SK-N-SH (cell line): Measurements from ENCODE around the gene ARHGAP42. TPM values are rescaled to one million over a fixed set of nuclear protein-coding genes. Genes with fewer than 3 reads are reported as not detected.

ENCODE experiments used
- CTCF ChIA-PET: fragments of 300-600, 350-600 bp; formaldehyde crosslinking; extraction: SDS; loops from one replicate; lab custom pipeline; 2021; lab: Yijun Ruan, JAX
- POLR2A ChIA-PET: fragments of 350-600 bp; sonication (Branson Sonifier 250); formaldehyde crosslinking; extraction: SDS; loops from one replicate; lab custom pipeline; 2020; ENCODE audit warnings: antibody characterized with exemption, inconsistent platforms; lab: Yijun Ruan, JAX
- DNase-seq: peaks from one replicate; pipeline ENCODE4 v3.0.0; 2012
- H2AFZ ChIP-seq: fragments of 200-600 bp; sonication (generic); 2 replicates; pipeline ENCODE4 v1.8.1; 2016; ENCODE audit warnings: antibody characterized with exemption, mild to moderate bottlenecking, low read depth
- H3F3A ChIP-seq: fragments of 200-600 bp; sonication (generic); replicated peaks from 2 replicates; pipeline ENCODE3; 2016; ENCODE audit warnings: antibody characterized with exemption, mild to moderate bottlenecking; ENCODE audit not compliant: insufficient read depth
- H3K27ac ChIP-seq, 2 experiments: fragments of 200-500 bp in 1 of 2; fragments of 200-600 bp in 1 of 2; sonication (Bioruptor generic) in 1 of 2; sonication (generic), shearing (Covaris generic) in 1 of 2; 2 replicates each; pipeline versions ENCODE4 v1.5.1 to v1.6.1; 2014 to 2016; ENCODE audit warnings: low read depth in 2 of 2, inconsistent platforms in 1 of 2, low read length in 1 of 2, mild to moderate bottlenecking in 1 of 2, mixed read lengths in 1 of 2
- H3K27me3 ChIP-seq: fragments of 200-600 bp; sonication (generic), shearing (Covaris generic); 2 replicates; pipeline ENCODE4 v1.6.1; 2016; ENCODE audit warnings: mixed run types; ENCODE audit not compliant: insufficient read depth
- H3K36me3 ChIP-seq, 2 experiments: fragments of 200-500 bp in 1 of 2; fragments of 200-600 bp in 1 of 2; sonication (Bioruptor generic) in 1 of 2; sonication (generic) in 1 of 2; replicated peaks in 1 of 2; 2 replicates each; pipeline versions ENCODE3 to v1.5.1; 2014 to 2016; ENCODE audit warnings: low read length in 1 of 2, mild to moderate bottlenecking in 1 of 2; ENCODE audit not compliant: insufficient read depth in 2 of 2, control insufficient read depth in 1 of 2
- H3K4me1 ChIP-seq, 2 experiments: fragments of 200-500 bp in 1 of 2; fragments of 200-600 bp in 1 of 2; sonication (Bioruptor generic) in 1 of 2; sonication (generic), shearing (Covaris generic) in 1 of 2; 2 replicates each; pipeline versions ENCODE4 v1.5.1 to v1.6.1; 2014 to 2016; ENCODE audit warnings: low read depth in 1 of 2, low read length in 1 of 2, mixed run types in 1 of 2; ENCODE audit not compliant: insufficient read depth in 2 of 2, control insufficient read depth in 1 of 2
- H3K4me2 ChIP-seq: fragments of 200-600 bp; sonication (generic), shearing (Covaris generic); 2 replicates; pipeline ENCODE4 v1.6.1; 2017; ENCODE audit warnings: mixed run types
- H3K4me3 ChIP-seq, 2 experiments: fragments of 200-500 bp in 1 of 2; fragments of 200-600 bp in 1 of 2; sonication (Bioruptor generic) in 1 of 2; sonication (generic), shearing (Covaris generic) in 1 of 2; 2 replicates each; pipeline versions ENCODE4 v1.5.1 to v1.8.1; 2014 to 2016; ENCODE audit warnings: low read depth in 2 of 2, inconsistent platforms in 1 of 2, low read length in 1 of 2, mild to moderate bottlenecking in 1 of 2, mixed read lengths in 1 of 2, moderate library complexity in 1 of 2
- H3K79me2 ChIP-seq: fragments of 200-600 bp; sonication (generic); 2 replicates; pipeline ENCODE4 v1.8.1; 2017; ENCODE audit warnings: mild to moderate bottlenecking; ENCODE audit not compliant: insufficient read depth
- H3K9ac ChIP-seq: fragments of 200-600 bp; sonication (generic); 2 replicates; pipeline ENCODE4 v1.6.1; 2017; ENCODE audit warnings: mixed run types
- H3K9me2 ChIP-seq: fragments of 200-600 bp; sonication (generic); 2 replicates; pipeline ENCODE4 v1.6.1; 2017; ENCODE audit warnings: mixed run types
- H3K9me3 ChIP-seq: fragments of 200-600 bp; sonication (generic); 2 replicates; pipeline ENCODE4 v1.6.1; 2017; ENCODE audit warnings: mixed run types, mild to moderate bottlenecking, moderate library complexity
- H4K20me1 ChIP-seq: fragments of 200-600 bp; sonication (generic); 2 replicates; pipeline ENCODE4 v1.6.1; 2017; ENCODE audit warnings: mild to moderate bottlenecking, mixed run types; ENCODE audit not compliant: insufficient read depth
- EP300 ChIP-seq, 2 experiments: IDR thresholded peaks; 2 replicates each; pipeline versions ENCODE4 v1.4.0 to v1.6.1; 2012; ENCODE audit warnings: borderline replicate concordance in 1 of 2, low read depth in 1 of 2, low read length in 1 of 2
- FOSL2 ChIP-seq: IDR thresholded peaks from 2 replicates; pipeline ENCODE4 v1.4.0; 2012; ENCODE audit warnings: low read depth, mild to moderate bottlenecking, moderate library complexity, borderline replicate concordance
- FOXJ3 ChIP-seq: sonication (generic); formaldehyde crosslinking; IDR thresholded peaks from 2 replicates; pipeline ENCODE4 v1.5.1; 2020; ENCODE audit warnings: mild to moderate bottlenecking, missing genetic modification reagents
- GABPA ChIP-seq: IDR thresholded peaks from 2 replicates; pipeline ENCODE4 v1.4.0; 2012; ENCODE audit warnings: low read depth, mild to moderate bottlenecking
- GATA2 ChIP-seq: sonication (generic); formaldehyde crosslinking; IDR thresholded peaks from 2 replicates; pipeline ENCODE4 v1.5.0; 2020; ENCODE audit warnings: mild to moderate bottlenecking, missing genetic modification reagents
- JUND ChIP-seq: IDR thresholded peaks from 2 replicates; pipeline ENCODE4 v1.4.0; 2012
- MEF2A ChIP-seq: IDR thresholded peaks from 2 replicates; pipeline ENCODE4 v1.4.0; 2012; ENCODE audit warnings: low read depth, borderline replicate concordance
- POLR2AphosphoS5 ChIP-seq: IDR thresholded peaks from 2 replicates; pipeline ENCODE4 v1.6.1; 2012; ENCODE audit warnings: low read depth, low read length
- RAD21 ChIP-seq: IDR thresholded peaks from 2 replicates; pipeline ENCODE4 v1.6.1; 2012; ENCODE audit warnings: mild to moderate bottlenecking, low read length
- RCOR1 ChIP-seq: fragments of 150-350 bp; IDR thresholded peaks from 2 replicates; pipeline ENCODE4 v1.6.1; 2017; ENCODE audit warnings: antibody characterized with exemption, low read length
- RFX5 ChIP-seq: IDR thresholded peaks from 2 replicates; pipeline ENCODE4 v1.6.1; 2012; ENCODE audit warnings: mild to moderate bottlenecking, improper control_type of control experiment, low read length
- SIN3A ChIP-seq: IDR thresholded peaks from 2 replicates; pipeline ENCODE4 v1.6.1; 2012; ENCODE audit warnings: low read depth, mild to moderate bottlenecking, low read length, moderate library complexity, borderline replicate concordance
- TEAD4 ChIP-seq: IDR thresholded peaks from 2 replicates; pipeline ENCODE4 v1.4.0; 2012; ENCODE audit warnings: mild to moderate bottlenecking, borderline replicate concordance; ENCODE audit not compliant: insufficient read depth
- USF2 ChIP-seq: fragments of 150-350 bp; IDR thresholded peaks from 2 replicates; pipeline ENCODE4 v1.6.1; 2017; ENCODE audit warnings: antibody characterized with exemption, low read length, low read depth, borderline replicate concordance
- YY1 ChIP-seq: IDR thresholded peaks from 2 replicates; pipeline ENCODE4 v1.4.0; 2012; ENCODE audit warnings: low read depth, mild to moderate bottlenecking
- ZBTB33 ChIP-seq: IDR thresholded peaks from 2 replicates; pipeline ENCODE4 v1.4.0; 2012; ENCODE audit warnings: low read depth, borderline replicate concordance
- WGBS: methylation state at CpG from one replicate; pipeline ENCODE4 v1.1.6; 2017; ENCODE audit warnings: low lambda C conversion rate; 5-methylcytosine and 5-hydroxymethylcytosine counted together
- polyA plus RNA-seq, 3 experiments: library from polyadenylated mRNA; depleted of rRNA; stranded (reverse); fragments of >200 nt; gene quantifications; 2 replicates each; pipeline ENCODE4 v1.2.3, GENCODE V29; 2012

Gene ARHGAP42
- polyA plus RNA-seq, 1 of the 3 experiments (the other 2 are of a cell fraction), result 0.02 TPM

DNA sequence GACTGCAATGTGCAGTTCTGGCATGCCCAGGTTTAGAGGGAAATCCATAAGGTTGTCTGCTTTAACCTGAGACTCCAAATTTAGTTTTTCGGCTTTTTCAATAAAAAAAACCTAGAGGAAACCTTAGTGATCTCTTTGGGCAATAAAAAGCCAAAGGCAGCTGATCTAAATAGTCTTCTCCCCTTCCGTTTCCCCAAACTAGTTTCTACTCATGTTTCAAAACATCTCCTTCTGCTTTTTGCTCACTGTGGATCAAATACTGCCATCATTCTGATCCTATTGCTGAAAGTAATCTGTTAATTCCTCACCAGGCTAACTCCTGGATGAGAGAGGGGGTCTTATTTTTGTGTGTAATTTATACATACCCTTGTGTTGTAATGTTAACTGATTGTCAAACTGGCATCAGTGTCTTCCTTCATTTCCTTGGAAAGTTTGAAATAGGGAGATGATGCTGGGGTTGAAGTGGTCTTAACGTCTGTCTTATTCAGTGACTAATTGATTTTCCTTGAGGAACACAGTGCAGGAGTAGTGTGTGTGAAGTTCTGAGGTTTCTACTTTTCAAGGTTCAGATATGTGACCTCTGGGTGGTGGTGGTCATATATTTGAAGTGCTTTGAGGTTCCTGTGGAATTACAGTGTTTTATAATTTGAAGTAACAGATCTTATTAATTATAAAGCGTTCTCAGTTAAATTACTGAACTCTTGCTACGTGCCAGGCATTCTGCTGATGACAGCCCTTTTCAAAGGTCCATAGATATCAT, 55.0 kb downstream of the ARHGAP42 start:
- no peak overlapping the region for H3K9ac ChIP-seq
- H4K20me1 ChIP-seq, result no peaks in the 10 kb centered on the region
- 16% methylated on average over 5 of the region's 5 CpGs for WGBS
- ChIA-PET POLR2A (no interaction called here), CTCF (no interaction called here)
- H3K79me2 ChIP-seq, result no peaks in the 10 kb centered on the region
- TF ChIP-seq GABPA, result no peak
- TF ChIP-seq SIN3A, result no peak
- no peak for TF ChIP-seq TEAD4
- TF ChIP-seq EP300 (IDR thresholded peaks at IDR 0.05; ENCODE audit: borderline replicate concordance in 1 of 2, low read depth in 1 of 2, low read length in 1 of 2), result no peak
- no peak for TF ChIP-seq RCOR1
- TF ChIP-seq RFX5, result no peak
- no peak for TF ChIP-seq JUND
- TF ChIP-seq GATA2, result no peak
- TF ChIP-seq USF2, result no peak
- no peak overlapping the region for H3K4me3 ChIP-seq
- no peaks in the 10 kb centered on the region for H3K9me3 ChIP-seq
- H2AFZ ChIP-seq, result no peak overlapping the region
- H3K4me2 ChIP-seq, result no peak overlapping the region
- DNase-seq, result no peak
- H3K27me3 ChIP-seq, result peaks cover 7% of the 10 kb centered on the region; the same call in 1 of the 2 replicates
- H3K9me2 ChIP-seq, result no peaks in the 10 kb centered on the region
- no peaks in the 10 kb centered on the region; a peak in 1 of 4 replicates for H3K4me1 ChIP-seq
- H3K27ac ChIP-seq, result no peak overlapping the region
- H3K36me3 ChIP-seq, result no peaks in the 10 kb centered on the region
- no peaks in the 10 kb centered on the region for H3F3A ChIP-seq

DNA sequence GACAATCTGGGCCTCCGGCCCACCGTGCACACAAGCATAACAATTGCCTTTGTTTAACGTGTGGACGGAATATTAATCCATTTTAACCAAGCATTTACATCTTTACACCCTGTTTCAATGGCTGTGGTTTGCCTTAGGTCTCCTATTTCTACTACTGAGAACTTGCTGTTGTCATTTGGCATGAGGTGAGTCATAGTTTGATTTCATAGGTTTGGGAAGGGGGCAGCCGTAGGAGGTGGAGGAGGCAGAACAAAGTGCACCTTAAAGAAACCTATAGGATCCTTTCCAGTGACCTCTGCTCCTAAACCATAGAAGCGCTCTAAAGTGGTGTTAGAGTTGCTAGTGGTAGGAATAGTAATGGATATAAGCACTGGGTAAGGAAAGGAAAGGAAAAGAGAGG, 59.4 kb downstream of the ARHGAP42 start:
- Histone ChIP-seq H3K9me3 (no peaks in the 10 kb centered on the region), H3F3A (no peaks in the 10 kb centered on the region), H3K9ac (no peak overlapping the region), H4K20me1 (no peaks in the 10 kb centered on the region), H3K36me3 (no peaks in the 10 kb centered on the region), H3K4me2 (no peak overlapping the region), H3K4me1 (no peaks in the 10 kb centered on the region), H3K27me3 (peaks cover 3% of the 10 kb centered on the region; the same call in 1 of the 2 replicates), H3K4me3 (no peak overlapping the region), H3K9me2 (no peaks in the 10 kb centered on the region), H2AFZ (no peak overlapping the region), H3K79me2 (no peaks in the 10 kb centered on the region), H3K27ac (no peak overlapping the region)
- WGBS, result 19% methylated on average over 6 of the region's 6 CpGs
- ChIA-PET POLR2A (no interaction called here), CTCF (no interaction called here)
- no peak for TF ChIP-seq FOSL2
- TF ChIP-seq YY1, result no peak
- no peak for TF ChIP-seq ZBTB33
- no peak for TF ChIP-seq FOXJ3 (CRISPR knock-in tag)
- no peak for TF ChIP-seq TEAD4
- no peak for TF ChIP-seq GABPA
- TF ChIP-seq POLR2AphosphoS5, result no peak
- no peak for TF ChIP-seq RAD21
- TF ChIP-seq MEF2A, result no peak
- DNase-seq, result no peak
